Esophagus muscularis mucosa (tissue), 4 donors: ENCODE results near the gene PCDH15.

Source experiments
- EP300 ChIP-seq: sonication (generic); formaldehyde crosslinking; IDR thresholded peaks from one replicate; pipeline ENCODE4 v1.6.1; 2017; ENCODE audit warnings: antibody characterized with exemption
- POLR2A ChIP-seq: fragments of 450-650 bp; IDR thresholded peaks from one replicate; pipeline ENCODE4 v1.6.1; 2017; ENCODE audit warnings: antibody characterized with exemption, moderate library complexity, mild to moderate bottlenecking, low read depth
- TF ChIP-seq, protein P1 (sequence below), 3 experiments: fragments of 200-600 bp in 2 of 3; fragments of 450-650 bp in 1 of 3; sonication (generic) in 2 of 3; IDR thresholded peaks; one replicate each; pipeline ENCODE4 v1.5.1; 2017 to 2019; ENCODE audit warnings: antibody characterized with exemption in 3 of 3, mild to moderate bottlenecking in 2 of 3, moderate library complexity in 1 of 3

- no peak for TF ChIP-seq POLR2A
- TF ChIP-seq, protein P1, sequence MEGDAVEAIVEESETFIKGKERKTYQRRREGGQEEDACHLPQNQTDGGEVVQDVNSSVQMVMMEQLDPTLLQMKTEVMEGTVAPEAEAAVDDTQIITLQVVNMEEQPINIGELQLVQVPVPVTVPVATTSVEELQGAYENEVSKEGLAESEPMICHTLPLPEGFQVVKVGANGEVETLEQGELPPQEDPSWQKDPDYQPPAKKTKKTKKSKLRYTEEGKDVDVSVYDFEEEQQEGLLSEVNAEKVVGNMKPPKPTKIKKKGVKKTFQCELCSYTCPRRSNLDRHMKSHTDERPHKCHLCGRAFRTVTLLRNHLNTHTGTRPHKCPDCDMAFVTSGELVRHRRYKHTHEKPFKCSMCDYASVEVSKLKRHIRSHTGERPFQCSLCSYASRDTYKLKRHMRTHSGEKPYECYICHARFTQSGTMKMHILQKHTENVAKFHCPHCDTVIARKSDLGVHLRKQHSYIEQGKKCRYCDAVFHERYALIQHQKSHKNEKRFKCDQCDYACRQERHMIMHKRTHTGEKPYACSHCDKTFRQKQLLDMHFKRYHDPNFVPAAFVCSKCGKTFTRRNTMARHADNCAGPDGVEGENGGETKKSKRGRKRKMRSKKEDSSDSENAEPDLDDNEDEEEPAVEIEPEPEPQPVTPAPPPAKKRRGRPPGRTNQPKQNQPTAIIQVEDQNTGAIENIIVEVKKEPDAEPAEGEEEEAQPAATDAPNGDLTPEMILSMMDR (IDR thresholded peaks at IDR 0.05): no peak
- no peak for TF ChIP-seq EP300
Measured at GRCh38 chr10:54620352-54620751, 180.7 kb downstream of the PCDH15 start.
